Neural cell (in vitro differentiated cells): ENCODE data around the gene PRPS1L1.

Experiments
- EP300 ChIP-seq: fragments of 450-650 bp; conservative IDR thresholded peaks from 2 replicates; pipeline ENCODE4 v1.6.1; 2014; ENCODE audit warnings: antibody characterized with exemption, mild to moderate bottlenecking, moderate library complexity; ENCODE audit not compliant: poor library complexity, severe bottlenecking
- EZH2 ChIP-seq: fragments of 200-600, 300-800 bp; shearing (Covaris generic), sonication (generic); IDR thresholded peaks from 2 replicates; pipeline ENCODE4 v1.6.1; 2014; ENCODE audit warnings: antibody characterized with exemption, low read length, borderline replicate concordance, mild to moderate bottlenecking; ENCODE audit not compliant: insufficient read depth, poor library complexity, severe bottlenecking
- MXI1 ChIP-seq: fragments of 450-650 bp; conservative IDR thresholded peaks from 2 replicates; pipeline ENCODE4 v1.6.1; 2014; ENCODE audit warnings: antibody characterized with exemption, mild to moderate bottlenecking; ENCODE audit not compliant: poor library complexity, severe bottlenecking
- POLR2AphosphoS5 ChIP-seq: IDR thresholded peaks from 2 replicates; pipeline ENCODE4 v1.6.1; 2012
- RAD21 ChIP-seq: fragments of 450-650 bp; conservative IDR thresholded peaks from 2 replicates; pipeline ENCODE4 v1.6.1; 2014; ENCODE audit warnings: antibody characterized with exemption, mild to moderate bottlenecking, moderate library complexity
- REST ChIP-seq: IDR thresholded peaks from 2 replicates; pipeline ENCODE4 v1.6.1; 2012; ENCODE audit warnings: borderline replicate concordance
- SMC3 ChIP-seq: fragments of 450-650 bp; conservative IDR thresholded peaks from 2 replicates; pipeline ENCODE4 v1.6.1; 2014; ENCODE audit warnings: antibody characterized with exemption, mild to moderate bottlenecking, moderate library complexity; ENCODE audit not compliant: poor library complexity
- TF ChIP-seq, protein P1 (sequence below): fragments of 450-650 bp; IDR thresholded peaks from 2 replicates; pipeline ENCODE4 v1.5.1; 2014; ENCODE audit warnings: antibody characterized with exemption, mild to moderate bottlenecking, moderate library complexity; ENCODE audit not compliant: poor library complexity, severe bottlenecking

DNA sequence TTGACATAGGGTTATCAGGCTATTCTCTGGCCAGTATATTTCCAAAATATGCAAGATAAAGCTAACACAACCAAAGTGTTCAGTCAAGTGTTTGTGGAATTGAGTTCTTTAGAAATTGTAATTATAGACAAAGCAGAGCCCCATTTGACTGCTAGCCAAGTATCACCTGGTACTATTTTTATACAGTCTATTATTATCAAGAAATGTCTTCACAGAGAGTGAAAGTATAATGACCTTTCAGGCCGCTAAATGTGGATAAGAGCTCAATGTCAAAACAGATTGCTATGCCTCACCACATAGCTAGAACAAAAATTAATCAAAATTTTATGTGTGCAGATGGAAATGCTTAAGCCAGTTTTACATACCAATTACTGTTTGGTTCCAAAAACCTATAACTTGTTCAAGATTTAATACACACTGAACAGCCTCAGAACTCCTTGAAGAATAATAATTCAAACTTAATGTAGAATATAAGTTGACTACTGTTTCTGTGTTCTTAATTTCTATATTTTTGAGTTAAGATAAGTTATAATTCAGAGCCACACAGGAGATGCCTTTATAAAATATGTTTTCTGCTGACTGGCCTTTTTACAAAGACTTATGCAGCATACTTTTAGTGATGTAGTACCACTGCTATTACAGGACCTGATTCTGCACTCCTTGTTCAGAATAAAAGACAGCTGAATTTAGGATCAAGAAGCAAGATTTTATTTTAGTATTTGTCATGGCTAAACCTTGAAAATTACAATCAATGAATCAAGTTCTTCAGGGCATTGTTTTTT, 31.0 kb downstream of the PRPS1L1 start:
- peak; percentile 65 for TF ChIP-seq EP300
- TF ChIP-seq, protein P1, sequence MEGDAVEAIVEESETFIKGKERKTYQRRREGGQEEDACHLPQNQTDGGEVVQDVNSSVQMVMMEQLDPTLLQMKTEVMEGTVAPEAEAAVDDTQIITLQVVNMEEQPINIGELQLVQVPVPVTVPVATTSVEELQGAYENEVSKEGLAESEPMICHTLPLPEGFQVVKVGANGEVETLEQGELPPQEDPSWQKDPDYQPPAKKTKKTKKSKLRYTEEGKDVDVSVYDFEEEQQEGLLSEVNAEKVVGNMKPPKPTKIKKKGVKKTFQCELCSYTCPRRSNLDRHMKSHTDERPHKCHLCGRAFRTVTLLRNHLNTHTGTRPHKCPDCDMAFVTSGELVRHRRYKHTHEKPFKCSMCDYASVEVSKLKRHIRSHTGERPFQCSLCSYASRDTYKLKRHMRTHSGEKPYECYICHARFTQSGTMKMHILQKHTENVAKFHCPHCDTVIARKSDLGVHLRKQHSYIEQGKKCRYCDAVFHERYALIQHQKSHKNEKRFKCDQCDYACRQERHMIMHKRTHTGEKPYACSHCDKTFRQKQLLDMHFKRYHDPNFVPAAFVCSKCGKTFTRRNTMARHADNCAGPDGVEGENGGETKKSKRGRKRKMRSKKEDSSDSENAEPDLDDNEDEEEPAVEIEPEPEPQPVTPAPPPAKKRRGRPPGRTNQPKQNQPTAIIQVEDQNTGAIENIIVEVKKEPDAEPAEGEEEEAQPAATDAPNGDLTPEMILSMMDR, result no peak
- no peak for TF ChIP-seq RAD21
- peak; percentile 24 for TF ChIP-seq POLR2AphosphoS5
- TF ChIP-seq EZH2, result no peak
- TF ChIP-seq SMC3, result no peak
- TF ChIP-seq MXI1, result no peak
- no peak for TF ChIP-seq REST
